Right cardiac atrium (tissue), 5 donors: ENCODE results near the gene USO1. TPM values are rescaled to one million over a fixed set of nuclear protein-coding genes. Genes with fewer than 3 reads are reported as not detected.
"Not testable (repeated sequence)": the region's sequence is repeated elsewhere in the genome, so short reads cannot be mapped to it uniquely, and the experiment has no call there.

Experiments used
- ATAC-seq, 2 donors: fragments of 200-7000 bp; cut with Tn5 transposase; one replicate each; pipeline versions ENCODE4 v1.8.0 to v1.9.1; 2020; ENCODE audit warnings: moderate library complexity in 2 of 2, mild to moderate bottlenecking in 1 of 2
- DNase-seq, 3 donors: peaks; one replicate each; pipeline ENCODE4 v3.0.0-alpha.2; 2020
- H3K27ac ChIP-seq: one replicate; pipeline ENCODE4 v1.5.1; 2013; ENCODE audit warnings: mild to moderate bottlenecking, low read length, control low read depth, moderate library complexity
- H3K27me3 ChIP-seq: one replicate; pipeline ENCODE4 v1.6.1; 2013; ENCODE audit not compliant: control insufficient read depth, insufficient read depth
- H3K4me1 ChIP-seq: one replicate; pipeline ENCODE4 v1.6.1; 2013; ENCODE audit warnings: low read length; ENCODE audit not compliant: control insufficient read depth, insufficient read depth
- H3K4me3 ChIP-seq: one replicate; pipeline ENCODE4 v1.5.1; 2013; ENCODE audit warnings: low read length, control low read depth
- H3K9me3 ChIP-seq: one replicate; pipeline ENCODE4 v1.6.1; 2013; ENCODE audit warnings: low read length; ENCODE audit not compliant: control insufficient read depth
- WGBS: extraction: QIAGEN DNeasy Blood & Tissue Kit; methylation state at CpG from one replicate; pipeline ENCODE4 v1.1.7; 2013; 5-methylcytosine and 5-hydroxymethylcytosine counted together
- intact Hi-C, 4 donors: fragments of 100-400 bp; cut with DNase I; formaldehyde crosslinking; loops; one replicate each; pipeline versions ENCODE4 v1.11.0 to v1.14.0; 2022 to 2023
- polyA plus RNA-seq: library from polyadenylated mRNA; stranded (reverse); fragments of 200-250 nt; gene quantifications from one replicate; pipeline ENCODE4 v1.2.3, GENCODE V29; 2013
- total RNA-seq, 4 donors: library from RNA; stranded (reverse); fragmentation: NEBNext Ultra II Directional; extraction: Animal tissue kit (Norgen Biotek cat#: 25700); gene quantifications; one replicate each; pipeline ENCODE4 v1.2.1, GENCODE V29; 2021
- donor health status: healthy with polysubstance abuse.
- donor health status: DM: no; HTN: yes; CAD: no.
- donor health status: DM: no; HTN: no; CAD: no.
- donor health status: DM: no; HTN: yes; CAD: no; lungs with severe emphysema.
- donor health status: DM: yes; HTN: yes; CAD: no.

The USO1 gene
- total and polyA plus RNA-seq, 5 donors = 47.4 to 103 (median 98.1) TPM

- H3K27ac ChIP-seq, H3K4me1 ChIP-seq, ATAC-seq, H3K9me3 ChIP-seq, intact Hi-C loops, H3K4me3 ChIP-seq, H3K27me3 ChIP-seq, DNase-seq: not testable (repeated sequence)
- WGBS = 98% methylated on average over 1 of the region's 1 CpG
Measured at GRCh38 chr4:75687125-75687524, 37.3 kb upstream of the USO1 start.

- WGBS = 98% methylated on average over 5 of the region's 5 CpGs
- H3K4me3 ChIP-seq, H3K27me3 ChIP-seq, DNase-seq, ATAC-seq, H3K9me3 ChIP-seq, H3K4me1 ChIP-seq, H3K27ac ChIP-seq, intact Hi-C loops: not testable (repeated sequence)
Measured at GRCh38 chr4:75692066-75692465, 32.3 kb upstream of the USO1 start.

DNA sequence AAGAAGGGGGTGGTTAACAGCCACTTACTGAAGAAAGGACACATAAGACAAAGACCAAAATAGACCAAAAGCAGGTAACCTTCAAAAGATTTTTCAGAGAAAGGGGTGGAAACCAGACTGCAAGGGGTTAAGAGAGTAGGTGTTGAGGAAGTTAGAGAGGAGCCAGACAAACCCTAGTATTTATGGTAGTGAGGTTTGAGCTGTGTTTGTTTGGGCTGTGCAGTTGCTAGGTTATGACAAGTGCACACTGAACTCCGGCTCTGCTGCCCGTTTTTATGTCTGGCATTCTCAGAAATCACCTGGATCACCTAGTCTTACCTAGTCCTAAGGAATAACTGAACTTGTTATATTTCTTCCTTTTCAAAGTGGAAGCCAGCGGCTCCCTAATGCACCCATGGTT is 28.3 kb upstream of the USO1 start:
- no peaks in the 10 kb centered on the region for H3K27me3 ChIP-seq

GRCh38 chr4:75696581-75696980 is 27.8 kb upstream of the USO1 start:
- H3K4me1 ChIP-seq = peaks cover 4% of the 10 kb centered on the region
- peak in 1 of 2 donors; percentile 77 for ATAC-seq
- DNase-seq = no peak
- intact Hi-C loops = no loop called here
- no peaks in the 10 kb centered on the region for H3K9me3 ChIP-seq
- H3K27me3 ChIP-seq = no peaks in the 10 kb centered on the region
- H3K4me3 ChIP-seq = no peak overlapping the region
- 89% methylated on average over 3 of the region's 3 CpGs for WGBS
- no peak overlapping the region for H3K27ac ChIP-seq

More for the DNA sequence above, 28.3 kb upstream of the USO1 start:
- no peak overlapping the region for H3K27ac ChIP-seq
- ATAC-seq (peak; percentile 85 to 88), DNase-seq (no peak)
- intact Hi-C loops = no loop called here
- H3K4me1 ChIP-seq = peaks cover 4% of the 10 kb centered on the region
- WGBS = 56% methylated on average over 3 of the region's 3 CpGs
- H3K4me3 ChIP-seq = no peak overlapping the region
- no peaks in the 10 kb centered on the region for H3K9me3 ChIP-seq

GRCh38 chr4:75698162-75698962 is 26.0 kb upstream of the USO1 start:
- no peaks in the 10 kb centered on the region for H3K27me3 ChIP-seq
- H3K27ac ChIP-seq = no peak overlapping the region
- H3K4me3 ChIP-seq = no peak overlapping the region
- 68% methylated on average over 6 of the region's 6 CpGs for WGBS
- H3K9me3 ChIP-seq = no peaks in the 10 kb centered on the region
- DNase-seq = no peak
- H3K4me1 ChIP-seq = peaks cover 4% of the 10 kb centered on the region
- ATAC-seq = peak in 1 of 2 donors; percentile 12
- intact Hi-C loops = no loop called here

DNA sequence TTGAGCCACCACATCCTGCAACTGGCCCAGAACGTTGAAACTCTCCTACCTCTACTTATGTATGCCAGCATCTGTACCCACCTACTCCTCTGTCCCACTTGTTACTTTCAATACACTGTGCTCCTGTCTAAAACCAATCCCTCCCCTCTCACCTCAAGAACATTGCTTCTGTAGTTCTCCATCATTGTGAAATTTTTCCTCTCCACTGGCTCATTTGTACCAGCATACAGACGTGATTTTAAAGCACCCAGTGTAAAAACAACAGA is 25.5 kb upstream of the USO1 start:
- 78% methylated on average over 2 of the region's 2 CpGs for whole genome bisulfite sequencing
- no peak overlapping the region for H3K27ac ChIP-seq
- DNase-seq (no peak), ATAC-seq (no peak)
- no peaks in the 10 kb centered on the region for H3K9me3 ChIP-seq
- peaks cover 4% of the 10 kb centered on the region for H3K4me1 ChIP-seq
- intact Hi-C loops = no loop called here
- H3K27me3 ChIP-seq = no peaks in the 10 kb centered on the region
- H3K4me3 ChIP-seq = no peak overlapping the region

GRCh38 chr4:75699299-75699698 is 25.1 kb upstream of the USO1 start:
- ATAC-seq = no peak
- Histone ChIP-seq H3K4me3 (no peak overlapping the region), H3K4me1 (peaks cover 4% of the 10 kb centered on the region), H3K27ac (no peak overlapping the region), H3K27me3 (no peaks in the 10 kb centered on the region), H3K9me3 (no peaks in the 10 kb centered on the region)
- intact Hi-C loops = no loop called here
- 1% methylated on average over 1 of the region's 1 CpG for WGBS
- DNase-seq = no peak

GRCh38 chr4:75702919-75703411 is 21.4 kb upstream of the USO1 start:
- ATAC-seq = no peak
- Histone ChIP-seq H3K4me3 (no peak overlapping the region), H3K9me3 (no peaks in the 10 kb centered on the region), H3K27me3 (no peaks in the 10 kb centered on the region), H3K27ac (no peak overlapping the region), H3K4me1 (peaks cover 2% of the 10 kb centered on the region)
- no peak for DNase-seq
- WGBS = 70% methylated on average over 4 of the region's 4 CpGs
- intact Hi-C loops = no loop called here

- 95% methylated on average over 6 of the region's 6 CpGs for WGBS
- ATAC-seq = no peak
- H3K27ac ChIP-seq = no peak overlapping the region
- peaks cover 2% of the 10 kb centered on the region for H3K4me1 ChIP-seq
- H3K27me3 ChIP-seq = no peaks in the 10 kb centered on the region
- no peak overlapping the region for H3K4me3 ChIP-seq
- H3K9me3 ChIP-seq = no peaks in the 10 kb centered on the region
- intact Hi-C loops = no loop called here
- no peak for DNase-seq
Measured at GRCh38 chr4:75705198-75705977, 19.0 kb upstream of the USO1 start.

GRCh38 chr4:75708218-75708691 is 16.1 kb upstream of the USO1 start:
- no peak overlapping the region for H3K27ac ChIP-seq
- no peak for ATAC-seq
- H3K4me1 ChIP-seq = peaks cover 2% of the 10 kb centered on the region
- intact Hi-C loops = no loop called here
- no peak for DNase-seq
- no peak overlapping the region for H3K4me3 ChIP-seq
- WGBS = 92% methylated on average over 3 of the region's 3 CpGs
- no peaks in the 10 kb centered on the region for H3K9me3 ChIP-seq
- H3K27me3 ChIP-seq = no peaks in the 10 kb centered on the region

DNA sequence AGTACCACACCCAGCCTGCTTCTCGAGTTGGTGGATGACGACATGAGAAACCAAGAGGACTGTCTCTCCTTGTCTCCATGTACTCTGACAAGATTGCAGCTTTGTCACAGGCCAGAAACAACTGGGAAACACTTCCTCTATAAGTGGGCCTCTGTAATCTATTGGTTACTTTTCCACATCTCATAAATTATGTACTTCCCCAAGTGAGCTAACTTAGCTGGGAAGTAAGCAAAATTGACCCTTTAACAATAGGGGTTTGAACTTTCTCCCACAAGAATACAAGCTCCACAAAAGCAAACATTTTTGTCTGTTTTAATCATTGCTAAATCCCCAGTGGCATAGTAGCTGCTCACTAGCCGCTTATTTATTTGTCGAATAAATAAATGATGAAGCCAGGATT is 14.1 kb upstream of the USO1 start:
- H3K4me3 ChIP-seq = no peak overlapping the region
- WGBS = 56% methylated on average over 4 of the region's 4 CpGs
- no peak overlapping the region for H3K27ac ChIP-seq
- H3K27me3 ChIP-seq = no peaks in the 10 kb centered on the region
- peaks cover 2% of the 10 kb centered on the region for H3K4me1 ChIP-seq
- ATAC-seq (peak; percentile 31 to 75), DNase-seq (no peak)
- intact Hi-C loops = no loop called here
- no peaks in the 10 kb centered on the region for H3K9me3 ChIP-seq
